Kidney epithelial cell (primary cell): ENCODE results near the gene LDLRAD4. TPM values are rescaled to one million over a fixed set of nuclear protein-coding genes. Genes with fewer than 3 reads are reported as not detected.

Experiments used
- DNase-seq: peaks from one replicate; pipeline ENCODE4 v3.0.0-alpha.2; 2010; ENCODE audit warnings: low read depth
- H3K27me3 ChIP-seq: 2 replicates; pipeline ENCODE4 v1.6.0; 2011; ENCODE audit warnings: low read length; ENCODE audit not compliant: control insufficient read depth, insufficient read depth
- H3K36me3 ChIP-seq: 2 replicates; pipeline ENCODE4 v1.5.1; 2011; ENCODE audit warnings: low read length; ENCODE audit not compliant: control insufficient read depth, insufficient read depth
- H3K4me3 ChIP-seq: 2 replicates; pipeline ENCODE4 v1.5.1; 2011; ENCODE audit warnings: low read depth, mild to moderate bottlenecking, control low read depth, low read length
- total RNA-seq: library from RNA; depleted of rRNA; stranded (reverse); fragments of >200 nt; gene quantifications from 2 replicates; pipeline ENCODE4 v1.2.3, GENCODE V29; 2015
- TF ChIP-seq, protein P1 (sequence below): IDR thresholded peaks from 2 replicates; pipeline ENCODE4 v1.5.1; 2011; ENCODE audit warnings: mild to moderate bottlenecking, moderate library complexity, low read length, control low read depth, inconsistent platforms; ENCODE audit not compliant: insufficient read depth, poor library complexity, severe bottlenecking

LDLRAD4 gene
- total RNA-seq, 1 donor from 2014 or later, result 5.8 TPM

DNA sequence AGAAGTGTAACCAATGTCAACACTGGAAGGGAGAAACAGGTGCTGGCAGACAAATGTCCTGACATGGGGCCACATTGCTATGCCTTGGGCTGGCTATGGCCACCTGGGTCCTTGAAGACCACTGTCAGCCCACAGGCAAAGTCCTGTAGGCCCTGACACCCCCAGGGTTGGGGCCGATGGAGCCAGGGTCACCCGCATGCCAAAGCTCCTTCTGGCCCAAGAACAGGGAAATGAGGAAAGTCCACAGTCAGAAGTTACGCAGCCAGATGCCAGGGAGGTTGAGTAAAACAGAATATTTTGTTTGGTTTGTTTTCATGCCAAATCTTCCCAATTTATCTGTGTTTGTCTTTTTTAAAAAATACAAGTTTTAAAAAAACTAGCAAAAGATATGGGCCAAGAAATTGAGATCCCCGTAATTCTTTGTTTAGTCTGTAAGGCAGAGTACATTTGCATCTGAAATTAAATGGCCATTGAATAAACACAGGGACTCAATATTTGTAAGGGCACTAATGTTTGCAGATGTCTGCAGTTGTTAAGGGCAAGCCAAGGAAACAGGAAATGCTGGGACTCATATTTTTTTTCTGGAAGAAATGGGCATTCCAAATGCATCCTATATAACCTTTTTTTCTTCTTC, 321.4 kb downstream of the LDLRAD4 start:
- no peak overlapping the region for H3K4me3 ChIP-seq
- H3K36me3 ChIP-seq, result no peaks in the 10 kb centered on the region
- H3K27me3 ChIP-seq, result no peaks in the 10 kb centered on the region
- no peak for DNase-seq
- TF ChIP-seq, protein P1, sequence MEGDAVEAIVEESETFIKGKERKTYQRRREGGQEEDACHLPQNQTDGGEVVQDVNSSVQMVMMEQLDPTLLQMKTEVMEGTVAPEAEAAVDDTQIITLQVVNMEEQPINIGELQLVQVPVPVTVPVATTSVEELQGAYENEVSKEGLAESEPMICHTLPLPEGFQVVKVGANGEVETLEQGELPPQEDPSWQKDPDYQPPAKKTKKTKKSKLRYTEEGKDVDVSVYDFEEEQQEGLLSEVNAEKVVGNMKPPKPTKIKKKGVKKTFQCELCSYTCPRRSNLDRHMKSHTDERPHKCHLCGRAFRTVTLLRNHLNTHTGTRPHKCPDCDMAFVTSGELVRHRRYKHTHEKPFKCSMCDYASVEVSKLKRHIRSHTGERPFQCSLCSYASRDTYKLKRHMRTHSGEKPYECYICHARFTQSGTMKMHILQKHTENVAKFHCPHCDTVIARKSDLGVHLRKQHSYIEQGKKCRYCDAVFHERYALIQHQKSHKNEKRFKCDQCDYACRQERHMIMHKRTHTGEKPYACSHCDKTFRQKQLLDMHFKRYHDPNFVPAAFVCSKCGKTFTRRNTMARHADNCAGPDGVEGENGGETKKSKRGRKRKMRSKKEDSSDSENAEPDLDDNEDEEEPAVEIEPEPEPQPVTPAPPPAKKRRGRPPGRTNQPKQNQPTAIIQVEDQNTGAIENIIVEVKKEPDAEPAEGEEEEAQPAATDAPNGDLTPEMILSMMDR, result no peak

GRCh38 chr18:13540477-13541182, 322.1 kb downstream of the LDLRAD4 start:
- Histone ChIP-seq H3K36me3 (no peaks in the 10 kb centered on the region), H3K4me3 (no peak overlapping the region), H3K27me3 (no peaks in the 10 kb centered on the region)
- TF ChIP-seq, protein P1, result no peak
- DNase-seq, result no peak

- no peak overlapping the region for H3K4me3 ChIP-seq
- TF ChIP-seq, protein P1, result no peak
- H3K27me3 ChIP-seq, result no peaks in the 10 kb centered on the region
- H3K36me3 ChIP-seq, result no peaks in the 10 kb centered on the region
- no peak for DNase-seq
These were observed 323.3 kb downstream of the LDLRAD4 start for GRCh38 chr18:13541621-13542519.

GRCh38 chr18:13542520-13542847, 323.9 kb downstream of the LDLRAD4 start:
- TF ChIP-seq, protein P1, result no peak
- H3K27me3 ChIP-seq, result no peaks in the 10 kb centered on the region
- H3K4me3 ChIP-seq, result no peak overlapping the region
- no peaks in the 10 kb centered on the region for H3K36me3 ChIP-seq
- DNase-seq, result no peak

- no peak overlapping the region for H3K4me3 ChIP-seq
- no peak for DNase-seq
These were observed 324.6 kb downstream of the LDLRAD4 start for GRCh38 chr18:13543144-13543543.

More at GRCh38 chr18:13543144-13543543, 324.6 kb downstream of the LDLRAD4 start:
- no peaks in the 10 kb centered on the region for H3K36me3 ChIP-seq
- H3K27me3 ChIP-seq, result no peaks in the 10 kb centered on the region
- TF ChIP-seq, protein P1, result no peak
